Activated T-cell treated with anti-CD3 and anti-CD28 coated beads for 4 hours (primary cell): ENCODE data around the gene TLE2.
"Not testable (repeated sequence)": the region's sequence is repeated elsewhere in the genome, so short reads cannot be mapped to it uniquely, and the experiment has no call there.

Experiments
- DNase-seq: peaks from one replicate; pipeline ENCODE4 v3.0.0-alpha.2; 2020

TLE2 gene

GRCh38 chr19:3012059-3012458, 17.0 kb downstream of the TLE2 start:
- not testable (repeated sequence) for DNase-seq

DNA sequence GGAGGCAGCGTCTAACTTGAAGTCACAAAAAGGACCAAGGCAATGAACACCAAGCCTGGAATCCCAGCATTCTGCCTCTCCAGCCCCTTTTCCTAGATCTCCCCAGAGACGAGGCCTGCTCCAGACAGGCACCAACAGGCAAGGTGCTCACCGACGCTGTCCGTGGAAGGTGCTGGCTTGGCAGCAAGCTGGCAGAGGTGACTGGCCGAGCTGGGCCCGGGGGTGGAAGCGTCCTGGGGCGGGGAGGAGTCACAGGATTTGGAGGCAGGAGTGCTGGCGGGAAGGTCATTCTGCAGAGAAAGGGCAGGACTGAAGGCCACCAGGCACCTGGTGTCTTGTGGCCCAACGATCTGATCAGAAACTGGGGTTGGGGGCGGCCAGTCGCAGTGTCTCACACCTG, 18.2 kb downstream of the TLE2 start:
- DNase-seq, result no peak

- DNase-seq, result no peak
These were observed 20.1 kb downstream of the TLE2 start for GRCh38 chr19:3008994-3009393.

- DNase-seq, result no peak
These were observed 21.1 kb downstream of the TLE2 start for GRCh38 chr19:3007975-3008374.

GRCh38 chr19:3006075-3006767, 22.9 kb downstream of the TLE2 start:
- DNase-seq, result no peak

DNA sequence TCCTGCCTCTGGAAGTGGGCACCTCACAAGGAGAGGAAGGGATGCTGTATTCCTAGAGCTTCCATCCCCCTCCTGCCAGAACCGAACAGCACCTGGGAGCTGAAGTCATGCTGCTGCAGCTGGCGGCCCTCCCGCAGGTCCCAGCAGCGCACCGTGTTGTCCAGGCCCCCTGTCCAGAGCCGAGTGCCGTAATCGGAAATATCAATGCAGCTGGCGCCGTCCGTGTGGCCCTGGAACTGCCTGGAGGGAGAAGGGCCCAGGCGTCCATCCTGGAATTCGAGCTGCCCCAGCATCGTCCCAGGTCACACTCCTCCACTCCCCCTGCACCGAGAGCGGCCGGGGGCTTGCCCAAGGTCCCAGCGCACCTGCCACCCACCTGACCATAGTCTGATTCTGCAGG, 23.7 kb downstream of the TLE2 start:
- no peak for DNase-seq

DNA sequence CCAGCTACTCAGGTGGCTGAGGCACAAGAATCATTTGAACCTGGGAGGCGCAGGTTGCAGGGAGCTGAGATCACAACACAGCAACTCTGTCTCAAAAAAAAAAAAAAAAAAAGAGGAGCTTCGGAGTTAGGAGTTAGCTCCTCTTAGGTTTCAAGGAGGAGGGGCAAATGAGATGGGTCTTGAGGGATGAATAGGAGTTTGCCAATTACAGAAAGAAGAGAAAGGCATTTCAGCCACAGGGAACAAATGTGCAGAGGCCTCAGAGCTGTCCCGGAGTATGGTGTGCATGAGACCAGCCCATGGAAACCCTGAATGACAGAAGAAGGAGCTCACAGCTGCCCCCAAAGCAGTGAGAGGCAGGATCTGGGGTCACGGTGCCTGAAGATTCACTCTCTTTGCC, 24.6 kb downstream of the TLE2 start:
- DNase-seq, result no peak

- no peak for DNase-seq
These were observed 26.0 kb downstream of the TLE2 start for GRCh38 chr19:3003046-3003445.

DNA sequence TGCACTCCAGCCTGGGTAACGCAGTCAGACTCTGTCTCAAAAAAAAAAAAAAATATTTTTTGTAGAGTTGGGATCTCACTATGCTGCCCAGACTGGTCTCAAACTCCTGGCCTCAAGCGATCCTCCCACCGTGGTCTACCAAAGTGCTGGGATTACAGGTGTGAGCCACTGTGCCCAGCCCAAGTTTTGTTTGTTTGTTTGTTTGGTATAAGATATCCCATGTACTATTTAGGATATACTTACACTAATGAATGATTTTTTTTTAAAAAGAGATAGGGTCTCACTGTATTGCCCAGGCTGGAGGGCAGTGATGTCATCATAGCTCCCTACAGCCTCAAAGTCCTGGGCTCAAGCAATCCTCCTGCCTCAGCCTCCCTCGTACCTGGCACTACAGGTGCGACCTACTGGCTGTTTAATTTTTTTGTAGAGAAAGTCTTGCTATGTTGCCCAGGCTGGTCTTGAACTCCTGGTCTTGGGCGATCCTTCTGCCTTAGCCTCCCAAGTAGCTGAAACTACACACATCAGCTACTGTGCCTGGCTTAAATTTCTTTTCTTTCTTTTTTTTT, 27.8 kb downstream of the TLE2 start:
- no peak for DNase-seq

- no peak for DNase-seq
These were observed 30.4 kb downstream of the TLE2 start for GRCh38 chr19:2998642-2999041.

GRCh38 chr19:2997720-2998119, 31.4 kb downstream of the TLE2 start:
- no peak for DNase-seq

DNA sequence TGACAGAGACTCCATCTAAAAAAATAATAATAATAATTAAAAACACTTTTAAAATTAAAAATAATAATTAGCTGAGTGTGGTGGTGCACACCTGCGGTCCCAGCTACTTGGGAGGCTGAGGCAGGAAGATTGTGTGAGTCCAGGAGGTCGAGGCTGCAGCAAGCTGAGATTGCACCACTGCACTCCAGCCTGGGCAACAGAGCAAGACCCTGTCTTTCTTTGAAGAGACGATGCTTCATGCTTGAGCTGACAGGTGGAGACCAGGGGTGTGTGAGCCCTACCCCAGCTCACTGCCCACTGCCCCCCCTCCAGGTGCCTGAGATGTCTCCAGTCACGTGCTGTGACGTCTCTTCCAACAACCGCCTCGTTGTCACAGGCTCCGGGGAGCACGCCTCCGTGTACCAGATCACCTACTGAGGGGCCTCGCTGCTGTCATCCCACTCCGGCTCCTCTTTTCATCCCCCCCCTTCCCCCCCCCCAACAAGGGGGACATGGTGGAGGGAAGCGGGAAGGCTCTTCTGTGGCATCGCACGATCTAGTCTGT, 34.4 kb downstream of the TLE2 start:
- DNase-seq, result no peak

- DNase-seq, result no peak
These were observed 35.5 kb downstream of the TLE2 start for GRCh38 chr19:2993579-2993978.

DNA sequence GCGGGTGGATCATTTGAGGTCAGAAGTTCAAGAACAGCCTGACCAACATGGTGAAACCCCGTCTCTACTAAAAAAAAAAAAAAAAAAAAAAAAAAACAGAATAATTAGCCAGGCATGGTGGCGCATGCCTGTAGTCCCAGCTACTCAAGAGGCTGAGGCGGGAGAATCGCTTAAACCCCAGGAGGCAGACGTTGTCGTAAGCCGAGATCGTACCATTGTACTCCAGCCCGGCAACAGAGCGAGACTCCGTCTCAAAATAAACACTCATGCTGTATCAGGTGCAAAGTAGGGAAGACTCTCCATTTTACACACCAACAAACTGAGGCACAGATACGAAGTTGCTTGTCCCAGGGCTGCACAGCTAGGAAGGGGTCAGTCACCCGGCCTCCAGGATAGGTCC, 36.1 kb downstream of the TLE2 start:
- DNase-seq, result no peak

DNA sequence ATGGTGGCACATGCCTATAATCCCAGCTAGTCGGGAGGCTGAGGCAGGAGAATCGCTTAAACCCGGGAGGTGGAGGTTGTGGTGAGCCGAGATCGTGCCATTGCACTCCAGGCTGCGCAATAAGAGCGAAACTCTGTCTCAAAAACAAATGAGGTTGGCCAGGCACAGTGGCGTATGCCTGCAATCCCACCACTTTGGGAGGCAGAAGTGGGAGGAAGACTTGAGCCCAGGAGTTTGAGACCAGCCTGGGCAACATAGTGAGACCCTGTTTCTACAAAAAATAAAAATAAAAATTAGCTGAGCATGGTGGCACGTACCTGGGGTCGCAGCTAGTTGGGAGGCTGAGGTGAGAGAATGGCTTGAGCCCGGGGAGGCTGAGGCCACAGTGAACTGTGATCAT, 36.7 kb downstream of the TLE2 start:
- DNase-seq, result not testable (repeated sequence)

DNA sequence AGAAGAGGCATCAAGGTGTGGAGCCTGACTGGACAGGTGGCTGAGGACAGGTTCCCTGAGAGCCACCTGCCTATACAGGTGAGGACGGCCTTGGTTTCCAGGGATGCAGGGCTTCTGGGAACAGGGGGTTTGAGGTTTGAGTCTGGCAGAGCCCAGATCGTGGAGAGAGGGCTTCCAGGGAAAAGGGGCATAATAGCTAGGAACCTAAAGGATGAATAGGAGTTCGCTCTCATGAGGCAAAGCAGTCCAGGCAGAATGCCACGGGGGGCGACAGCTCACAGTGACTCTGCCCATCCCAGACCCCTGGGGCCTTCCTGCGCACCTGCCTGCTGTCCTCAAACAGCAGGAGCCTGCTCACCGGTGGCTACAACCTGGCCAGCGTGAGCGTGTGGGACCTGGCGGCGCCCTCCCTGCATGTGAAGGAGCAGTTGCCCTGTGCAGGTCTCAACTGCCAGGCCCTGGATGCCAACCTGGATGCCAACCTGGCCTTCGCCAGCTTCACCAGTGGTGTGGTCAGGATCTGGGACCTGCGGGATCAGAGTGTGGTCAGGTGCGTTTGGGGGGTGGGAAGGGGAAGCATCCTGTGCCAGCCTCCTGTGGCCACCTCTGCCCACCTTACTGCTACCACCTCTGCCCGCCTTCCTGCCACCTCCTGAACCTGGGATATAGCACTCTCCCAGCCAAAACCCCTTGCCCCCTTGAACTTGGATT, 39.7 kb downstream of the TLE2 start:
- no peak for DNase-seq

DNA sequence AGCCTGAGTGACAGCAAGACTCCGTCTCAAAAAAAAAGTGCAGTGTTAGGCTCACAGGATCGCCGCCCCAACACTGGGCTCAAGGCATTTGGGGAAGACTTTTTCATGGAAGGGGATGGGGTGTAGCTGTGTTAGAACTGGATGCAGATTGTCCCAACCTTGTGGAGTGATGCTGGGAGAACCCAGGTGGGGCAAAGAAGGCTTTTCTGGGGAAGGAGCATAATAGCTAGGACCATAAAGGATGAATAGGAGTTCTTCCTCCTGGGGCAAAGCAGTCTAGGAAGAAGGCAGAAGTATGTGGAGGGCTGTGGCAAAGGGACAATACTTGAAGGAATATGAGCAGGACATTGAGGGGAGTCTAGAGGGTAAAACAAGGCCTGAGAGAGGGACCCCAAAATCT, 40.5 kb downstream of the TLE2 start:
- no peak for DNase-seq

GRCh38 chr19:2987797-2988196, 41.3 kb downstream of the TLE2 start:
- no peak for DNase-seq

DNA sequence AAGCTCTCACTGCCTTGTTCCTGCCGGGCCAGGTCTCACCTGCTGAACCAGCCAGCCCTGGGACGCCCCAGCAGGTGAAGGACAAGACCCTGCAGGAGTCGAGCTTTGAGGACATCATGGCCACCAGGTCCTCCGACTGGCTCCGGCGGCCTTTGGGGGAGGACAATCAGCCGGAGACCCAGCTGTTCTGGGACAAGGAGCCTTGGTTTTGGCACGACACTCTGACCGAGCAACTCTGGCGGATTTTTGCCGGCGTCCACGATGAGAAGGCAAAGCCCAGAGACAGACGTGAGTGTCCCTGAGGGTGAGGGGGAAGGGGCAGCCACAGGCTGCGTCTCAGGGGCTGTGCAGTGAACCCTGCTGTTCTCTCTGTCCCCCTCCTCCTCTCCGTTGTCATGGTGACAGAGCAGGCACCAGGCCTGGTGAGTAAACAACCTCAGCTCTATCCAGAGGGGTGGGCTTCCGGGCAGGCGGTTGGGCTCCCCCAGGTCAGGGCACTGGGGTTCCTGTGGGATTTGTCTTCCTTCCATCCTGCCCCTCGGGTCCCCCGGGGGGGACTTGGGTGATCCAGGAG, 42.0 kb downstream of the TLE2 start:
- no peak for DNase-seq

DNA sequence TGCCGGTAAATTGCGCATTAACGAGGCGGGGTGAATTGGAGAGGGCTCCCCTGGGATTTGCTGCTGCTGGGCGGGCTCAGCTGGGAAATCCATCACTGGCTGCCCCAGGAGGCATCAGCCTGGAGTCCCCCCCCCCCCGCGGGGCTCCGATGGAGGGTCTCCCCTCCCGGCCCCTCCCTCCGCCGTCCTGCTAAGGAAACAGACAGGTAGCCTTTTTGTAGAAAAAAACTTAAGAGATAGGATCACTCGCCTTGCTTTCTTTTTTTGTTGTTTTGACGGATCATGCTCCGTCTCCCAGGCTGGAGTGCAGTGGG, 44.9 kb downstream of the TLE2 start:
- DNase-seq, result no peak

- no peak for DNase-seq
These were observed 45.5 kb downstream of the TLE2 start for GRCh38 chr19:2983351-2984214.

DNA sequence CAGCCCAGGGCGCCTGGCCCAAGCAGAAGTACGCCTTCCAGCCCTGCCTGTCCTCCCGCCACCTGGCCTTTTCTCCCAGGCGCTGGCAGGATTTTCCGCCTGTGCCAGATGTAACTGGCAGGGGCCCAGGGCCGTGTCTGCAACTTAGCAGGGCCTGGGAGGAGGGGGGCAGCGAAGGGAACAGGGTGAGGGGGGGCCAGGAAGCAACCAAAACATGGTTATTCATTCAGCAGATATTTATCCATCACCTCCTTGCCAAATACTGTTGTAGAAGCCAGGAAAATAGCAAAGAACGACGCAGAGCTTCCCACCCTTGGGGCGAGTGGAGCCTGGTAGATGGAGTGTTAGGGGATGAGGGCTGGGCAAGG, 46.1 kb downstream of the TLE2 start:
- no peak for DNase-seq

DNA sequence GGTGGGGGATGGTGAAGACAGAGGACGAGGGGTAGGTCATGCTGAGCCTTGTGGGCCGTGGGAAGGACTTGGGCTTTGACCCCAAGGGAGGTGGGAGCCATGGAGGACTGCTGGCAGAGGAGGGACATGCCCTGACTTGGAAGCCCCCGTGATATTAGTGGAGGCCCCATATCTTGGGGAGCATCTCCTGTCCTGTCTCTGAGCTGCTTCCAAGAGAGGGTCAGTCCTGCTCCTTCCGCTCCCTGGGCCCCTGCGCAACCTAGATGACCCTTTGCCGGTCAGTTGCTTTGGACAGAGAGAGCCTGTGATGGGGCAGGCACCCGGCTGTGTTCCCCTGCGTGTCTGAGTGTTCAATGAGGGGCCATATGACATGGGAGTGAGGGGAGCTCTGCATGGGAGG, 46.5 kb downstream of the TLE2 start:
- DNase-seq, result no peak
